Ammon's horn (tissue), 1 donor: ENCODE data around the gene PRKAR1B.
"Not testable (repeated sequence)": the region's sequence is repeated elsewhere in the genome, so short reads cannot be mapped to it uniquely, and the experiment has no call there.

Experiments used
- DNase-seq: peaks from one replicate; pipeline ENCODE4 v3.0.0-alpha.2; 2016; ENCODE audit warnings: low spot score

PRKAR1B gene

GRCh38 chr7:620885-621284, 106.2 kb downstream of the PRKAR1B start:
- DNase-seq, result no peak

- DNase-seq, result no peak
Measured at GRCh38 chr7:620056-620455, 107.0 kb downstream of the PRKAR1B start.

GRCh38 chr7:619368-619840, 107.7 kb downstream of the PRKAR1B start:
- DNase-seq, result no peak

GRCh38 chr7:618539-619367, 108.3 kb downstream of the PRKAR1B start:
- DNase-seq, result peak; percentile 56

GRCh38 chr7:617614-618538, 109.2 kb downstream of the PRKAR1B start:
- DNase-seq, result no peak

GRCh38 chr7:613442-614140, 113.5 kb downstream of the PRKAR1B start:
- no peak for DNase-seq

GRCh38 chr7:611837-612236, 115.2 kb downstream of the PRKAR1B start:
- DNase-seq, result not testable (repeated sequence)

- no peak for DNase-seq
Measured at GRCh38 chr7:611281-611810, 115.7 kb downstream of the PRKAR1B start.

- no peak for DNase-seq
Measured at GRCh38 chr7:610531-611280, 116.4 kb downstream of the PRKAR1B start.

- DNase-seq, result no peak
Measured at GRCh38 chr7:610141-610530, 116.9 kb downstream of the PRKAR1B start.

- DNase-seq, result no peak
Measured at GRCh38 chr7:609365-609764, 117.7 kb downstream of the PRKAR1B start.

GRCh38 chr7:608954-609353, 118.1 kb downstream of the PRKAR1B start:
- no peak for DNase-seq

- DNase-seq, result no peak
Measured at GRCh38 chr7:608361-608760, 118.7 kb downstream of the PRKAR1B start.

GRCh38 chr7:607938-608337, 119.1 kb downstream of the PRKAR1B start:
- no peak for DNase-seq

- no peak for DNase-seq
Measured at GRCh38 chr7:605661-606450, 121.2 kb downstream of the PRKAR1B start.

GRCh38 chr7:604884-605531, 122.1 kb downstream of the PRKAR1B start:
- no peak for DNase-seq

GRCh38 chr7:604001-604883, 122.8 kb downstream of the PRKAR1B start:
- DNase-seq, result peak; percentile 65

- DNase-seq, result no peak
Measured at GRCh38 chr7:603152-603951, 123.7 kb downstream of the PRKAR1B start.
